T-helper 2 cell (primary cell): Measurements from ENCODE around the gene CASP9.

ENCODE experiments used
- DNase-seq, 5 experiments: peaks; one replicate each; pipeline versions ENCODE4 v3.0.0 to v3.0.0-alpha.2; 2012 to 2022

CASP9 gene

GRCh38 chr1:15445390-15446122 lies 78.5 kb downstream of the CASP9 start:
- DNase-seq, result no peak

- DNase-seq, result no peak
These were observed 79.3 kb downstream of the CASP9 start for GRCh38 chr1:15444468-15445389.

- no peak for DNase-seq
These were observed 80.7 kb downstream of the CASP9 start for GRCh38 chr1:15443281-15443680.

GRCh38 chr1:15442759-15443158 lies 81.3 kb downstream of the CASP9 start:
- no peak for DNase-seq

GRCh38 chr1:15442119-15442518 lies 81.9 kb downstream of the CASP9 start:
- no peak for DNase-seq
